GM12878 (cell line): ENCODE measurements around the gene SHC2. TPM values are rescaled to one million over a fixed set of nuclear protein-coding genes. Genes with fewer than 3 reads are reported as not detected.
"Not testable (repeated sequence)": the region's sequence is repeated elsewhere in the genome, so short reads cannot be mapped to it uniquely, and the experiment has no call there.

Experiments used
- ATAC-seq: fragments of 200-7000 bp; cut with Tn5 transposase; 3 replicates; pipeline ENCODE4 v1.9.1; 2020; ENCODE audit warnings: mild to moderate bottlenecking, moderate library complexity
- BruUV-seq: library from RNA; stranded (reverse); fragments of 400-500 nt; replicated peaks from 2 replicates; lab custom pipeline; 2021; lab: Mats Ljungman, UMichigan
- CTCF ChIA-PET: fragments of 300-600 bp; sonication (Branson Sonifier 250); formaldehyde crosslinking; extraction: SDS; loops from one replicate; lab custom pipeline; 2021; ENCODE audit warnings: inconsistent platforms; lab: Yijun Ruan, JAX
- POLR2A ChIA-PET: fragments of 350-600 bp; formaldehyde crosslinking; extraction: SDS; loops from one replicate; lab custom pipeline; 2021; ENCODE audit warnings: inconsistent platforms; lab: Charles Lee
- RAD21 ChIA-PET: fragments of 300-600 bp; sonication (Branson Sonifier 250); formaldehyde crosslinking; loops from one replicate; lab custom pipeline; 2023; ENCODE audit warnings: antibody characterized with exemption; ENCODE audit not compliant: unreplicated experiment; lab: Charles Lee
- SMC1A ChIA-PET: fragments of 300-600 bp; sonication (Branson Sonifier 250); formaldehyde crosslinking; loops from one replicate; lab custom pipeline; 2023; ENCODE audit not compliant: unreplicated experiment, uncharacterized antibody; lab: Charles Lee
- DNase-seq: peaks from one replicate; pipeline ENCODE4 v3.0.0-alpha.2; 2011; ENCODE audit warnings: low read depth, low spot score
- FAIRE-seq: peaks from 3 replicates; lab custom pipeline; 2011; peaks lifted over from hg19 to GRCh38; lab: Jason Lieb, UNC
- H2AFZ ChIP-seq: 2 replicates; pipeline ENCODE4 v1.6.0; 2011; ENCODE audit warnings: low read depth, low read length, control low read depth; ENCODE audit not compliant: control insufficient read depth
- H3K27ac ChIP-seq: 2 replicates; pipeline ENCODE4 v1.5.1; 2011; ENCODE audit warnings: control low read depth; ENCODE audit not compliant: control insufficient read depth, insufficient read depth
- H3K27me3 ChIP-seq, 2 experiments: replicated peaks in 1 of 2; 2 replicates each; pipeline versions ENCODE4 v1.6.0 to v1.6.1; 2011; ENCODE audit warnings: low read length in 1 of 2; ENCODE audit not compliant: control insufficient read depth in 2 of 2, insufficient read depth in 2 of 2
- H3K36me3 ChIP-seq, 2 experiments: 2 replicates each; pipeline ENCODE4 v1.5.1; 2011; ENCODE audit warnings: low read length in 1 of 2; ENCODE audit not compliant: control insufficient read depth in 2 of 2, insufficient read depth in 2 of 2
- H3K4me1 ChIP-seq: 2 replicates; pipeline ENCODE4 v1.6.1; 2011; ENCODE audit warnings: mild to moderate bottlenecking, low read length, moderate library complexity, mixed read lengths; ENCODE audit not compliant: control insufficient read depth, insufficient read depth
- H3K4me2 ChIP-seq: 2 replicates; pipeline ENCODE4 v1.6.0; 2011; ENCODE audit warnings: control low read depth; ENCODE audit not compliant: control insufficient read depth, insufficient read depth
- H3K4me3 ChIP-seq: fragments of 200-600 bp; sonication (generic); 2 replicates; pipeline ENCODE4 v1.5.1; 2016
- H3K79me2 ChIP-seq: 2 replicates; pipeline ENCODE4 v1.6.0; 2011; ENCODE audit warnings: low read length; ENCODE audit not compliant: control insufficient read depth, insufficient read depth
- H3K9ac ChIP-seq: 2 replicates; pipeline ENCODE4 v1.8.0; 2011; ENCODE audit warnings: low read length, control low read depth, mixed read lengths; ENCODE audit not compliant: control insufficient read depth, insufficient read depth
- H3K9me3 ChIP-seq: replicated peaks from 3 replicates; pipeline ENCODE4 v1.5.1; 2011; ENCODE audit warnings: mild to moderate bottlenecking, low read length; ENCODE audit not compliant: control insufficient read depth, insufficient read depth
- H4K20me1 ChIP-seq: 2 replicates; pipeline ENCODE4 v1.6.0; 2011; ENCODE audit not compliant: control insufficient read depth, insufficient read depth
- EGR1 ChIP-seq, 2 experiments: IDR thresholded peaks; 1 replicate in 1 of 2; 2 replicates in 1 of 2; pipeline ENCODE4 v1.6.1; 2011 to 2012; ENCODE audit warnings: low read depth in 2 of 2, low read length in 2 of 2, borderline replicate concordance in 1 of 2, mild to moderate bottlenecking in 1 of 2, moderate library complexity in 1 of 2
- PRDM15 ChIP-seq: fragments of 450-650 bp; formaldehyde crosslinking; IDR thresholded peaks from 2 replicates; pipeline ENCODE4 v1.4.0; 2020; ENCODE audit warnings: mild to moderate bottlenecking, moderate library complexity
- WGBS: methylation state at CpG from one replicate; pipeline ENCODE4 v1.1.6; 2016; ENCODE audit warnings: low lambda C conversion rate; ENCODE audit not compliant: insufficient replicate concordance, insufficient coverage; ENCODE audit errors: missing lambda C conversion rate; 5-methylcytosine and 5-hydroxymethylcytosine counted together
- in situ Hi-C: fragments of 300-500 bp; cut with MboI; formaldehyde crosslinking; loops from 9 replicates; pipeline ENCODE4 v1.14.3; 2018; ENCODE audit warnings: mixed read lengths
- intact Hi-C: fragments of 100-400 bp; cut with micrococcal nuclease; formaldehyde crosslinking; loops from one replicate; pipeline ENCODE4 v1.14.2; 2022; ENCODE audit not compliant: unreplicated experiment
- polyA plus RNA-seq, 11 experiments: library from polyadenylated mRNA; depleted of rRNA in 4 of 11; unstranded in 6 of 11; stranded (reverse) in 5 of 11; fragments of >200 nt; fragmentation: Nextera tagmentation in 4 of 11; fragmentation: Illumina TruSeq in 1 of 11; extraction: Ambion mirVana in 4 of 11; extraction: Trizol in 1 of 11; gene quantifications; 1 replicate in 1 of 11; 2 replicates in 10 of 11; pipeline versions ENCODE4 v1.2.1 to v1.2.3, GENCODE V29; 2011 to 2016; ENCODE audit warnings: inconsistent platforms in 2 of 11, missing spikeins in 2 of 11, low read depth in 1 of 11
- total RNA-seq, 4 experiments: library from RNA; depleted of rRNA in 3 of 4; stranded (reverse); fragments of >200 nt in 3 of 4; fragmentation: Illumina TruSeq in 1 of 4; extraction: Trizol in 1 of 4; gene quantifications; 2 replicates each; pipeline versions ENCODE4 v1.2.1 to v1.2.3, GENCODE V29; 2013 to 2021

The SHC2 gene
- total and polyA plus RNA-seq, 10 of the 15 experiments (the other 5 are each of a cell fraction or from before 2014, with no cell fraction given) = 0.08 TPM; not detected in 9

- H3K4me1 ChIP-seq = peaks cover 20% of the 10 kb centered on the region
- POLR2A ChIA-PET, H3K4me2 ChIP-seq, H2AFZ ChIP-seq, H4K20me1 ChIP-seq, H3K36me3 ChIP-seq, BruUV-seq, H3K9ac ChIP-seq, FAIRE-seq, in situ Hi-C loops, ATAC-seq, DNase-seq, RAD21 ChIA-PET, H3K27me3 ChIP-seq, intact Hi-C loops, SMC1A ChIA-PET, H3K4me3 ChIP-seq, H3K79me2 ChIP-seq, H3K9me3 ChIP-seq, H3K27ac ChIP-seq, CTCF ChIA-PET: not testable (repeated sequence)
- WGBS = 54% methylated on average over 8 of the region's 8 CpGs
These were observed 74.6 kb downstream of the SHC2 start for GRCh38 chr19:386189-386588.

GRCh38 chr19:384799-385169 lies 76.0 kb downstream of the SHC2 start:
- Histone ChIP-seq H3K9ac (no peak overlapping the region), H3K4me2 (no peak overlapping the region; the same call in 1 of the 2 replicates), H3K27me3 (no peaks in the 10 kb centered on the region), H3K4me3 (no peak overlapping the region), H3K79me2 (no peaks in the 10 kb centered on the region), H3K27ac (no peak overlapping the region), H3K9me3 (no peaks in the 10 kb centered on the region; the same call in 2 of the 3 replicates), H3K4me1 (peaks cover 20% of the 10 kb centered on the region), H2AFZ (no peak overlapping the region; the same call in 1 of the 2 replicates), H3K36me3 (no peaks in the 10 kb centered on the region), H4K20me1 (no peaks in the 10 kb centered on the region)
- TF ChIP-seq PRDM15 (CRISPR knock-in tag) (no peak), EGR1 (IDR thresholded peaks at IDR 0.05; ENCODE audit: borderline replicate concordance in 1 of 2, low read depth in 2 of 2, low read length in 2 of 2) (peak in 1 of 2 experiments; percentile 39; a peak in 1 of 3 replicates)
- intact Hi-C loops = no loop called here
- 7% methylated on average over 5 of the region's 9 CpGs for WGBS
- CTCF ChIA-PET = interaction anchor here (1.3 to 1.4 kb wide), 2 partner anchors 122 to 126 kb away, joined by 4 to 6 read pairs; no protein-coding TSS in a partner anchor
- RAD21 ChIA-PET = interaction anchor here (1.4 kb wide), 1 partner anchor 126 kb away, joined by 3 read pairs; no protein-coding TSS in a partner anchor
- SMC1A ChIA-PET = interaction anchor here (0.6 kb wide), 1 partner anchor 1276 kb away, joined by 3 read pairs; no protein-coding TSS in a partner anchor
- no peak for FAIRE-seq
- in situ Hi-C loops = no loop called here
- DNase-seq = no peak
- POLR2A ChIA-PET = no interaction called here
- BruUV-seq = no TSS peak
- ATAC-seq = peak; percentile 56
